Uterus (tissue), 2 donors: ENCODE data around the gene RAB3B.

Source experiments
- POLR2A ChIP-seq, 2 donors: fragments of 450-650 bp; IDR thresholded peaks; one replicate each; pipeline ENCODE4 v1.6.1; 2016; ENCODE audit warnings: antibody characterized with exemption in 2 of 2, mild to moderate bottlenecking in 1 of 2, moderate library complexity in 1 of 2
- TF ChIP-seq, protein P1 (sequence below), 4 experiments: fragments of 200-600 bp in 2 of 4; fragments of 450-650 bp in 2 of 4; sonication (generic) in 2 of 4; IDR thresholded peaks; one replicate each; pipeline ENCODE4 v1.5.1; 2016 to 2019; ENCODE audit warnings: antibody characterized with exemption in 4 of 4, mild to moderate bottlenecking in 2 of 4, moderate library complexity in 1 of 4

DNA sequence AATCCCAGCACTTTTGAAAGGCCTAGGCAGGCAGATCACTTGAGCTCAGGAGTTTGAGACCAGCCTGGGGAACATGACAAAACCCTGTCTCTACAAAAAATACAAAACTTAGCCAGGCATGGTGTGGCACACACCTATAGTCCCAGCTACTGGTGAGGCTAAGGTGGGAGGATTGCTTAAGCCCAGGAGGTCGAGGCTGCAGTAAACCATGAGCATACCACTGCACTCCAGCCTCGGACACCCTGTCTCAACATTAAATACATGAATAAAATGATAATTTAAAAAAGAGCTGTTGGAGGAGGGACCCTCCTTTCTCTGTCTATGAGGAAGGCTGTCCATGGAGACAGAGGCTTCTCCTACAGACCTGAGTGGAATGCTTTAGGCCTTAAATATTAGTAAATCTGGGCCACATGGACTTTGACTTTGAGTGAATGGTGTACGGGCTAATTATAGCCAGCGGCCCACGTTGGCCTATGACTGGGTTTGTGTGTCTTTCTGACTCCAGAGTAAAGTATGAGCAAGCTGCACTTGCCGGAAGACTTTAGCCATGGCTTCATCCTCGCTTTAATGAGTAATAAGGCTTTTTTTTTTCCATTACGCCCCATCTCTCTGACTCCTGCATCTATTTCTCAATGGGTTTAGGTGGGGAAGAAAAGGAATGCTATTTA lies 21.3 kb downstream of the RAB3B start:
- TF ChIP-seq POLR2A (IDR thresholded peaks at IDR 0.05): no peak
- TF ChIP-seq, protein P1, sequence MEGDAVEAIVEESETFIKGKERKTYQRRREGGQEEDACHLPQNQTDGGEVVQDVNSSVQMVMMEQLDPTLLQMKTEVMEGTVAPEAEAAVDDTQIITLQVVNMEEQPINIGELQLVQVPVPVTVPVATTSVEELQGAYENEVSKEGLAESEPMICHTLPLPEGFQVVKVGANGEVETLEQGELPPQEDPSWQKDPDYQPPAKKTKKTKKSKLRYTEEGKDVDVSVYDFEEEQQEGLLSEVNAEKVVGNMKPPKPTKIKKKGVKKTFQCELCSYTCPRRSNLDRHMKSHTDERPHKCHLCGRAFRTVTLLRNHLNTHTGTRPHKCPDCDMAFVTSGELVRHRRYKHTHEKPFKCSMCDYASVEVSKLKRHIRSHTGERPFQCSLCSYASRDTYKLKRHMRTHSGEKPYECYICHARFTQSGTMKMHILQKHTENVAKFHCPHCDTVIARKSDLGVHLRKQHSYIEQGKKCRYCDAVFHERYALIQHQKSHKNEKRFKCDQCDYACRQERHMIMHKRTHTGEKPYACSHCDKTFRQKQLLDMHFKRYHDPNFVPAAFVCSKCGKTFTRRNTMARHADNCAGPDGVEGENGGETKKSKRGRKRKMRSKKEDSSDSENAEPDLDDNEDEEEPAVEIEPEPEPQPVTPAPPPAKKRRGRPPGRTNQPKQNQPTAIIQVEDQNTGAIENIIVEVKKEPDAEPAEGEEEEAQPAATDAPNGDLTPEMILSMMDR (IDR thresholded peaks at IDR 0.05): no peak
